ENCODE data around the gene OR5K4.
"Not testable (repeated sequence)": the region's sequence is repeated elsewhere in the genome, so short reads cannot be mapped to it uniquely, and the experiment has no call there.

Gene OR5K4

GRCh38 chr3:98371186-98371585 is 17.5 kb downstream of the OR5K4 start:
- Histone ChIP-seq H3K27ac (ENCODE audit: low read depth, low read length) (no peak overlapping the region), H3K79me2 (ENCODE audit: control insufficient read depth, insufficient read depth, low read length, unreplicated experiment) (no peaks in the 10 kb centered on the region), H3K27me3 (ENCODE audit: insufficient read depth, low read length) (peaks cover 41% of the 10 kb centered on the region), H3K4me1 (ENCODE audit: control insufficient read depth, insufficient read depth, low read length, unreplicated experiment) (no peaks in the 10 kb centered on the region), H3K36me3 (ENCODE audit: insufficient read depth, low read length) (no peaks in the 10 kb centered on the region), H2AFZ (ENCODE audit: low read length, unreplicated experiment) (no peak overlapping the region), H3K4me3 (ENCODE audit: low read depth, low read length) (no peak overlapping the region)

- no peaks in the 10 kb centered on the region for H3K36me3 ChIP-seq (ENCODE audit: insufficient read depth, low read length)
- H3K4me1 ChIP-seq (ENCODE audit: control insufficient read depth, insufficient read depth, low read length, unreplicated experiment), result no peaks in the 10 kb centered on the region
- no peaks in the 10 kb centered on the region for H3K79me2 ChIP-seq (ENCODE audit: control insufficient read depth, insufficient read depth, low read length, unreplicated experiment)
- no peak overlapping the region for H2AFZ ChIP-seq (ENCODE audit: low read length, unreplicated experiment)
- no peak overlapping the region for H3K4me3 ChIP-seq (ENCODE audit: low read depth, low read length)
- peaks cover 41% of the 10 kb centered on the region for H3K27me3 ChIP-seq (ENCODE audit: insufficient read depth, low read length)
- no peak overlapping the region for H3K27ac ChIP-seq (ENCODE audit: low read depth, low read length)
These were observed 18.2 kb downstream of the OR5K4 start for GRCh38 chr3:98371853-98372252.

GRCh38 chr3:98372445-98372844 is 18.8 kb downstream of the OR5K4 start:
- Histone ChIP-seq H3K27ac (ENCODE audit: low read depth, low read length) (no peak overlapping the region), H2AFZ (ENCODE audit: low read length, unreplicated experiment) (no peak overlapping the region), H3K4me1 (ENCODE audit: control insufficient read depth, insufficient read depth, low read length, unreplicated experiment) (no peaks in the 10 kb centered on the region), H3K4me3 (ENCODE audit: low read depth, low read length) (no peak overlapping the region), H3K36me3 (ENCODE audit: insufficient read depth, low read length) (no peaks in the 10 kb centered on the region), H3K27me3 (ENCODE audit: insufficient read depth, low read length) (peaks cover 41% of the 10 kb centered on the region), H3K79me2 (ENCODE audit: control insufficient read depth, insufficient read depth, low read length, unreplicated experiment) (no peaks in the 10 kb centered on the region)

GRCh38 chr3:98376631-98377030 is 23.0 kb downstream of the OR5K4 start:
- Histone ChIP-seq H3K27ac (ENCODE audit: low read depth, low read length) (no peak overlapping the region), H2AFZ (ENCODE audit: low read length, unreplicated experiment) (no peak overlapping the region), H3K27me3 (ENCODE audit: insufficient read depth, low read length) (peaks cover 15% of the 10 kb centered on the region; the same call in 1 of the 2 replicates), H3K79me2 (ENCODE audit: control insufficient read depth, insufficient read depth, low read length, unreplicated experiment) (no peaks in the 10 kb centered on the region), H3K4me1 (ENCODE audit: control insufficient read depth, insufficient read depth, low read length, unreplicated experiment) (no peaks in the 10 kb centered on the region), H3K36me3 (ENCODE audit: insufficient read depth, low read length) (no peaks in the 10 kb centered on the region), H3K4me3 (ENCODE audit: low read depth, low read length) (no peak overlapping the region)

- no peak overlapping the region for H3K4me3 ChIP-seq (ENCODE audit: low read depth, low read length)
- H3K79me2 ChIP-seq (ENCODE audit: control insufficient read depth, insufficient read depth, low read length, unreplicated experiment), result no peaks in the 10 kb centered on the region
- no peaks in the 10 kb centered on the region for H3K4me1 ChIP-seq (ENCODE audit: control insufficient read depth, insufficient read depth, low read length, unreplicated experiment)
- no peaks in the 10 kb centered on the region for H3K36me3 ChIP-seq (ENCODE audit: insufficient read depth, low read length)
- H3K27me3 ChIP-seq (ENCODE audit: insufficient read depth, low read length), result peaks cover 39% of the 10 kb centered on the region
- H3K27ac ChIP-seq (ENCODE audit: low read depth, low read length), result no peak overlapping the region
- H2AFZ ChIP-seq (ENCODE audit: low read length, unreplicated experiment), result no peak overlapping the region
These were observed 34.5 kb downstream of the OR5K4 start for GRCh38 chr3:98388147-98388546.

GRCh38 chr3:98390366-98390765 is 36.7 kb downstream of the OR5K4 start, which contains the start of gene OR5K3:
OR5K3 (plus strand) TSS chr3:98390666; CDS start chr3:98390666, 0 bp downstream.
- no peak within 1 kb of the TSS for H2AFZ ChIP-seq (ENCODE audit: low read length, unreplicated experiment)
- no peaks in the 10 kb centered on the region for H3K36me3 ChIP-seq (ENCODE audit: insufficient read depth, low read length)
- no peak within 1 kb of the TSS for H3K27ac ChIP-seq (ENCODE audit: low read depth, low read length)

GRCh38 chr3:98395101-98395500 is 41.4 kb downstream of the OR5K4 start:
- Histone ChIP-seq H3K4me1 (ENCODE audit: control insufficient read depth, insufficient read depth, low read length, unreplicated experiment) (no peaks in the 10 kb centered on the region), H2AFZ (ENCODE audit: low read length, unreplicated experiment) (no peak overlapping the region), H3K4me3 (ENCODE audit: low read depth, low read length) (no peak overlapping the region), H3K36me3 (ENCODE audit: insufficient read depth, low read length) (no peaks in the 10 kb centered on the region), H3K27ac (ENCODE audit: low read depth, low read length) (no peak overlapping the region), H3K27me3 (ENCODE audit: insufficient read depth, low read length) (peaks cover 31% of the 10 kb centered on the region), H3K79me2 (ENCODE audit: control insufficient read depth, insufficient read depth, low read length, unreplicated experiment) (no peaks in the 10 kb centered on the region)

More at GRCh38 chr3:98390366-98390765, 36.7 kb downstream of the OR5K4 start, which contains the start of gene OR5K3:
- Histone ChIP-seq H3K4me3 (ENCODE audit: low read depth, low read length) (no peak within 1 kb of the TSS), H3K27me3 (ENCODE audit: insufficient read depth, low read length) (peaks cover 37% of the 10 kb centered on the region), H3K79me2 (ENCODE audit: control insufficient read depth, insufficient read depth, low read length, unreplicated experiment) (no peaks in the 10 kb centered on the region), H3K4me1 (ENCODE audit: control insufficient read depth, insufficient read depth, low read length, unreplicated experiment) (no peaks in the 10 kb centered on the region)

- H2AFZ ChIP-seq (ENCODE audit: low read length, unreplicated experiment); H3K79me2 ChIP-seq (ENCODE audit: control insufficient read depth, insufficient read depth, low read length, unreplicated experiment); H3K4me1 ChIP-seq (ENCODE audit: control insufficient read depth, insufficient read depth, low read length, unreplicated experiment); H3K4me3 ChIP-seq (ENCODE audit: low read depth, low read length); H3K36me3 ChIP-seq (ENCODE audit: insufficient read depth, low read length); H3K27ac ChIP-seq (ENCODE audit: low read depth, low read length): not testable (repeated sequence)
- H3K27me3 ChIP-seq (ENCODE audit: insufficient read depth, low read length), result peaks cover 25% of the 10 kb centered on the region
These were observed 42.8 kb downstream of the OR5K4 start for GRCh38 chr3:98396482-98396881.

GRCh38 chr3:98398513-98398912 is 44.9 kb downstream of the OR5K4 start:
- Histone ChIP-seq H3K27ac (ENCODE audit: low read depth, low read length) (no peak overlapping the region), H3K36me3 (ENCODE audit: insufficient read depth, low read length) (no peaks in the 10 kb centered on the region), H3K4me3 (ENCODE audit: low read depth, low read length) (no peak overlapping the region), H3K4me1 (ENCODE audit: control insufficient read depth, insufficient read depth, low read length, unreplicated experiment) (no peaks in the 10 kb centered on the region), H3K79me2 (ENCODE audit: control insufficient read depth, insufficient read depth, low read length, unreplicated experiment) (no peaks in the 10 kb centered on the region), H2AFZ (ENCODE audit: low read length, unreplicated experiment) (no peak overlapping the region), H3K27me3 (ENCODE audit: insufficient read depth, low read length) (peaks cover 25% of the 10 kb centered on the region)

- no peaks in the 10 kb centered on the region for H3K79me2 ChIP-seq (ENCODE audit: control insufficient read depth, insufficient read depth, low read length, unreplicated experiment)
- no peak overlapping the region for H2AFZ ChIP-seq (ENCODE audit: low read length, unreplicated experiment)
- no peak overlapping the region for H3K27ac ChIP-seq (ENCODE audit: low read depth, low read length)
These were observed 48.9 kb downstream of the OR5K4 start for GRCh38 chr3:98402507-98402906.

GRCh38 chr3:98404010-98404409 is 50.4 kb downstream of the OR5K4 start:
- no peak overlapping the region for H2AFZ ChIP-seq (ENCODE audit: low read length, unreplicated experiment)
- no peaks in the 10 kb centered on the region for H3K27me3 ChIP-seq (ENCODE audit: insufficient read depth, low read length)
- no peaks in the 10 kb centered on the region for H3K36me3 ChIP-seq (ENCODE audit: insufficient read depth, low read length)
- no peak overlapping the region for H3K27ac ChIP-seq (ENCODE audit: low read depth, low read length)
- H3K4me1 ChIP-seq (ENCODE audit: control insufficient read depth, insufficient read depth, low read length, unreplicated experiment), result no peaks in the 10 kb centered on the region
- H3K79me2 ChIP-seq (ENCODE audit: control insufficient read depth, insufficient read depth, low read length, unreplicated experiment), result no peaks in the 10 kb centered on the region
- H3K4me3 ChIP-seq (ENCODE audit: low read depth, low read length), result no peak overlapping the region

More at GRCh38 chr3:98402507-98402906, 48.9 kb downstream of the OR5K4 start:
- no peak overlapping the region for H3K4me3 ChIP-seq (ENCODE audit: low read depth, low read length)
- no peaks in the 10 kb centered on the region for H3K4me1 ChIP-seq (ENCODE audit: control insufficient read depth, insufficient read depth, low read length, unreplicated experiment)
- peaks cover 4% of the 10 kb centered on the region for H3K27me3 ChIP-seq (ENCODE audit: insufficient read depth, low read length)
- H3K36me3 ChIP-seq (ENCODE audit: insufficient read depth, low read length), result no peaks in the 10 kb centered on the region
